ENCODE measurements around the gene IPPK. TPM values are rescaled to one million over a fixed set of nuclear protein-coding genes. Genes with fewer than 3 reads are reported as not detected.

IPPK gene
- total RNA-seq, 1 donor from 2014 or later, result 39.5 TPM

- no peak for DNase-seq (ENCODE audit: extremely low spot score in 2 of 2)
- H3K36me3 ChIP-seq, result peaks cover 3 to 41% of the 10 kb centered on the region in 2 donors
These were observed 20.9 kb downstream of the IPPK start for GRCh38 chr9:92649007-92649406.

GRCh38 chr9:92648474-92648971, 21.4 kb downstream of the IPPK start:
- H3K36me3 ChIP-seq, result peaks cover 3 to 41% of the 10 kb centered on the region in 2 donors
- no peaks in the 10 kb centered on the region for H3K27me3 ChIP-seq

More at GRCh38 chr9:92649007-92649406, 20.9 kb downstream of the IPPK start:
- no peak overlapping the region for H3K27ac ChIP-seq
- H3K27me3 ChIP-seq, result no peaks in the 10 kb centered on the region
- intact Hi-C loops (cut with DNase I), result no loop called here
- TF ChIP-seq POLR2AphosphoS5 (IDR thresholded peaks at IDR 0.05; ENCODE audit: insufficient read depth in 1 of 2, low read depth in 1 of 2), result no peak
- no peak for TF ChIP-seq POLR2A (IDR thresholded peaks at IDR 0.05)
- no peak for TF ChIP-seq CTCF (IDR thresholded peaks at IDR 0.05)
- H3K4me3 ChIP-seq, result no peak overlapping the region
- H3K9me3 ChIP-seq, result no peaks in the 10 kb centered on the region
- peaks cover 23% of the 10 kb centered on the region for H3K4me1 ChIP-seq

GRCh38 chr9:92647671-92648473, 22.1 kb downstream of the IPPK start:
- peaks cover 15% of the 10 kb centered on the region for H3K4me1 ChIP-seq
- peaks cover 3 to 43% of the 10 kb centered on the region in 2 donors for H3K36me3 ChIP-seq
- H3K4me3 ChIP-seq, result no peak overlapping the region
- H3K27ac ChIP-seq, result no peak overlapping the region
- no peaks in the 10 kb centered on the region for H3K27me3 ChIP-seq
- H3K9me3 ChIP-seq, result no peaks in the 10 kb centered on the region
- intact Hi-C loops (cut with DNase I), result no loop called here
- peak in 1 of 2 donors; percentile 37 for DNase-seq (ENCODE audit: extremely low spot score in 2 of 2)
- TF ChIP-seq CTCF (IDR thresholded peaks at IDR 0.05) (no peak), POLR2A (IDR thresholded peaks at IDR 0.05) (no peak), POLR2AphosphoS5 (IDR thresholded peaks at IDR 0.05; ENCODE audit: insufficient read depth in 1 of 2, low read depth in 1 of 2) (no peak)

More at GRCh38 chr9:92648474-92648971, 21.4 kb downstream of the IPPK start:
- no peak overlapping the region for H3K4me3 ChIP-seq
- no peak for DNase-seq (ENCODE audit: extremely low spot score in 2 of 2)
- no peaks in the 10 kb centered on the region for H3K9me3 ChIP-seq
- H3K27ac ChIP-seq, result no peak overlapping the region
- TF ChIP-seq POLR2A (IDR thresholded peaks at IDR 0.05) (no peak), POLR2AphosphoS5 (IDR thresholded peaks at IDR 0.05; ENCODE audit: insufficient read depth in 1 of 2, low read depth in 1 of 2) (no peak), CTCF (IDR thresholded peaks at IDR 0.05) (no peak)
- H3K4me1 ChIP-seq, result peaks cover 18% of the 10 kb centered on the region
- intact Hi-C loops (cut with DNase I), result no loop called here

- no peak overlapping the region for H3K27ac ChIP-seq
- intact Hi-C loops (cut with DNase I), result no loop called here
- no peaks in the 10 kb centered on the region for H3K27me3 ChIP-seq
- TF ChIP-seq CTCF (IDR thresholded peaks at IDR 0.05), result no peak
- TF ChIP-seq POLR2A (IDR thresholded peaks at IDR 0.05), result no peak
- no peak for TF ChIP-seq POLR2AphosphoS5 (IDR thresholded peaks at IDR 0.05; ENCODE audit: insufficient read depth in 1 of 2, low read depth in 1 of 2)
- no peaks in the 10 kb centered on the region for H3K4me1 ChIP-seq
- no peaks in the 10 kb centered on the region for H3K9me3 ChIP-seq
- peaks cover 3 to 57% of the 10 kb centered on the region in 2 donors for H3K36me3 ChIP-seq
- H3K4me3 ChIP-seq, result no peak overlapping the region
- DNase-seq (ENCODE audit: extremely low spot score in 2 of 2), result peak in 1 of 2 donors; percentile 62
These were observed 24.9 kb downstream of the IPPK start for GRCh38 chr9:92645041-92645440.

GRCh38 chr9:92644278-92644677, 25.7 kb downstream of the IPPK start:
- H3K27ac ChIP-seq, result no peak overlapping the region
- intact Hi-C loops (cut with DNase I), result no loop called here
- H3K36me3 ChIP-seq, result peaks cover 3 to 60% of the 10 kb centered on the region in 2 donors

More at GRCh38 chr9:92644278-92644677, 25.7 kb downstream of the IPPK start:
- H3K4me1 ChIP-seq, result no peaks in the 10 kb centered on the region
- TF ChIP-seq POLR2A (IDR thresholded peaks at IDR 0.05) (no peak), CTCF (IDR thresholded peaks at IDR 0.05) (no peak), POLR2AphosphoS5 (IDR thresholded peaks at IDR 0.05; ENCODE audit: insufficient read depth in 1 of 2, low read depth in 1 of 2) (no peak)
- no peak overlapping the region for H3K4me3 ChIP-seq
- peak in 1 of 2 donors; percentile 67 for DNase-seq (ENCODE audit: extremely low spot score in 2 of 2)
- H3K9me3 ChIP-seq, result no peaks in the 10 kb centered on the region
- H3K27me3 ChIP-seq, result no peaks in the 10 kb centered on the region
